DND-41 (cell line): ENCODE measurements around the gene CEMIP2.

ENCODE experiments used
- EZH2 ChIP-seq: IDR thresholded peaks from 3 replicates; pipeline ENCODE4 v1.6.1; 2012; ENCODE audit warnings: borderline replicate concordance, low read depth, mild to moderate bottlenecking, moderate library complexity, low read length, inconsistent platforms; ENCODE audit not compliant: severe bottlenecking
- TF ChIP-seq, protein P1 (sequence below): IDR thresholded peaks from 2 replicates; pipeline ENCODE4 v1.5.1; 2012; ENCODE audit warnings: borderline replicate concordance, low read length, moderate library complexity, mild to moderate bottlenecking; ENCODE audit not compliant: poor library complexity, severe bottlenecking; ENCODE audit errors: extremely low read depth

DNA sequence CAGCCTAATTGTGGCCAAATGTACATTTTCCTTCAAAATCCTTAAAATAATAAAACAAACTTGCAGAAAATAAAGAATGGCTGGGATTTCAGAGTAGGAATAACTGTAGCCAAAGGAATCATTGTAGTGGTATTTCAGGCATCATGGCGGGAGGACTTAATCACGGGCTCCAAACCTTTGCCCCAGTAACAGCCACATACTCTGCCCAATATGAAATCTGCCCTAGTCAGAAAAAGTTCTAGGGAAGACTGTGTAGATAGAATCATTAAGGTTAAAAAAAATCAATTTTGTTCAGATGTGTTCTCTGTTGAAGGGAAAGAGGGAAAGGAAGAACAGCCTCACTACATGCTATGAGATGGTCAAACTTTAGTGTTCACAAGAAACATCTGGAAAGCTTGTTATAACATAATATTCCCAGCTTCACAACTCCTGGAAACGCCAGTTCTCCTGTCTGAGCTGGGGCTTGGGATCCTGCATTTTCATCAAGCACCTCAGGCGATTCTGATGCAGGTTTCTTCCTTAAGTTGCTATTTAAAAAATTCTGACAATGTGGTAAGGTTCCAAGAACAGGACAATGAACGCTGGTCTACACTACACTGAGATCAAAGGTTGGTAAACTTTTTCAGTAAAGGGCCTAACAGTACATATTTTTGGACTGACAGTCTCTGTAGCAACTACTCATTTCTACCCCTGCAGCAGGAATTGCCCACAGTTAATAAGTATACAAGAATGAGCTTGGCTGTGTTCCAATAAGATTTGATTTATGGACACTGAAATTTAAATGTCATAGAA lies 87.9 kb downstream of the CEMIP2 start:
- TF ChIP-seq, protein P1, sequence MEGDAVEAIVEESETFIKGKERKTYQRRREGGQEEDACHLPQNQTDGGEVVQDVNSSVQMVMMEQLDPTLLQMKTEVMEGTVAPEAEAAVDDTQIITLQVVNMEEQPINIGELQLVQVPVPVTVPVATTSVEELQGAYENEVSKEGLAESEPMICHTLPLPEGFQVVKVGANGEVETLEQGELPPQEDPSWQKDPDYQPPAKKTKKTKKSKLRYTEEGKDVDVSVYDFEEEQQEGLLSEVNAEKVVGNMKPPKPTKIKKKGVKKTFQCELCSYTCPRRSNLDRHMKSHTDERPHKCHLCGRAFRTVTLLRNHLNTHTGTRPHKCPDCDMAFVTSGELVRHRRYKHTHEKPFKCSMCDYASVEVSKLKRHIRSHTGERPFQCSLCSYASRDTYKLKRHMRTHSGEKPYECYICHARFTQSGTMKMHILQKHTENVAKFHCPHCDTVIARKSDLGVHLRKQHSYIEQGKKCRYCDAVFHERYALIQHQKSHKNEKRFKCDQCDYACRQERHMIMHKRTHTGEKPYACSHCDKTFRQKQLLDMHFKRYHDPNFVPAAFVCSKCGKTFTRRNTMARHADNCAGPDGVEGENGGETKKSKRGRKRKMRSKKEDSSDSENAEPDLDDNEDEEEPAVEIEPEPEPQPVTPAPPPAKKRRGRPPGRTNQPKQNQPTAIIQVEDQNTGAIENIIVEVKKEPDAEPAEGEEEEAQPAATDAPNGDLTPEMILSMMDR: no peak
- TF ChIP-seq EZH2: no peak
